ENCODE measurements around the gene ST3GAL5. TPM values are rescaled to one million over a fixed set of nuclear protein-coding genes. Genes with fewer than 3 reads are reported as not detected.

The ST3GAL5 gene
- total RNA-seq, 4 donors from 2014 or later, result 139 to 199 (median 156) TPM

GRCh38 chr2:85906748-85907147 is 18.0 kb upstream of the ST3GAL5 start:
- TF ChIP-seq POLR2A (IDR thresholded peaks at IDR 0.05), result no peak
- no peak for TF ChIP-seq CTCF (IDR thresholded peaks at IDR 0.05)
- 98 to 100% methylated on average over 3 of the region's 3 CpGs for WGBS, 2 donors
- Histone ChIP-seq H3K4me1 (peaks cover 47 to 82% of the 10 kb centered on the region in 2 donors), H3K4me3 (replicated peaks in 1 of 3) (no peak overlapping the region), H3K27ac (peak overlapping the region in 2 of 3 donors; percentile 92 to 96), H3K9me3 (no peaks in the 10 kb centered on the region), H3K27me3 (no peaks in the 10 kb centered on the region), H3K36me3 (no peaks in the 10 kb centered on the region)
- intact Hi-C loops (cut with DNase I), result loop anchor here (10.0 kb wide), 1 partner anchor 88 kb away; no protein-coding TSS in a partner anchor
- no peak for DNase-seq

DNA sequence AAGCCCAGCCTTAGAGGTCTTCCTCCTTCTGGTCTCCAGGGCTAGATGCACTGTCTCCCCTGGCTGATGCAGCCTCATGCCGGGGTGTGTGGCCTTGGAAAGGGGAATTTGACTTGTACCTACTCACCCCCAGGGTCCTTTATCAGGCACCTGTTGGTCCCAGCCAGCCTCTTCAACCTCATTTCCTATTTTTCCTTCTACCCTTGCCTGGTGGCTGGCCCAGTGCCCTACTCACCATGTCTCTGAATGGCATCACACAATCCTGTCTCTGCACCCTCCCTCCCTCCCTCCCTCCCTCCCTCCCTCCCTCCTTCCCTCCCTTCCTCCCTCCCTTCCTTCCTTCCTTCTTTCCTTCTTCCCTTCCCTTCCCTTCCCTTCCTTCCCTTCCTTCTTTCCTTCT is 17.1 kb upstream of the ST3GAL5 start:
- no peaks in the 10 kb centered on the region for H3K9me3 ChIP-seq
- intact Hi-C loops (cut with DNase I), result loop anchor here (10.0 kb wide), 1 partner anchor 89 kb away; no protein-coding TSS in a partner anchor
- no peak overlapping the region for H3K4me3 ChIP-seq (replicated peaks in 1 of 3)
- WGBS, 2 donors, result 77 to 92% methylated on average over 1 of the region's 1 CpG
- no peaks in the 10 kb centered on the region for H3K27me3 ChIP-seq
- H3K4me1 ChIP-seq, result peaks cover 44 to 76% of the 10 kb centered on the region in 2 donors
- H3K27ac ChIP-seq, result peak overlapping the region; percentile 92 to 96 (median 94)
- no peaks in the 10 kb centered on the region for H3K36me3 ChIP-seq
- no peak for DNase-seq
- TF ChIP-seq CTCF (IDR thresholded peaks at IDR 0.05) (no peak), POLR2A (IDR thresholded peaks at IDR 0.05) (no peak)

DNA sequence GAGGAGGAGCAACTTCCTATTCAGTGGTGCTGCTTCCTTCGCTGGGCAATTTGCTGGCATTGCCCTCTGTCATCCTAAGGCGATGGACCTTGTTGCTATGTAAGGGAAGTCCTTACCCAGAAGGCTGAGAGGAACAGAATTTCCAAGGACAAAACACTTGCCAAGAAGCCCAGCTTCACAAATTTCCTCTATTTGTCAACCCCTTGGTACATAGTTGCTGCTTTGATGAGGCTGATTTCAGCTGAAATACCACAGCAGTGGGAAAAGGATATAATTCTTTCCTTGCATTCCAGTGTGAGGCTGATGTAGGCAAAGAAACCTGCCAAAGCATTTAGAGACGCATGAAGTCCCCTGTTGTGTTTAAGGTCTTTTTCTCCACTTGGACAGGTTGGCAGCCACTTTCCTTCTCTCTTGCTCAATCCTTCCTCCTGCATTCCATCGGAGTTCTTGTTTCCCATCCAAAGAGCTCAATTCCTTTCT is 16.4 kb upstream of the ST3GAL5 start:
- DNase-seq, result peak; percentile 77 to 78
- Histone ChIP-seq H3K27ac (peak overlapping the region; percentile 92 to 96 (median 94)), H3K27me3 (no peaks in the 10 kb centered on the region), H3K4me1 (peaks cover 43 to 76% of the 10 kb centered on the region in 2 donors), H3K36me3 (no peaks in the 10 kb centered on the region), H3K9me3 (no peaks in the 10 kb centered on the region), H3K4me3 (replicated peaks in 1 of 3) (no peak overlapping the region)
- WGBS, 2 donors, result 15 to 18% methylated on average over 4 of the region's 4 CpGs
- intact Hi-C loops (cut with DNase I), result loop anchor here (10.0 kb wide), 1 partner anchor 90 kb away; no protein-coding TSS in a partner anchor
- TF ChIP-seq POLR2A (IDR thresholded peaks at IDR 0.05), result peak in 1 of 2 donors; percentile 61
- TF ChIP-seq CTCF (IDR thresholded peaks at IDR 0.05), result no peak

GRCh38 chr2:85903849-85904248 is 15.1 kb upstream of the ST3GAL5 start:
- Histone ChIP-seq H3K27me3 (no peaks in the 10 kb centered on the region), H3K36me3 (no peaks in the 10 kb centered on the region), H3K4me1 (peaks cover 51 to 77% of the 10 kb centered on the region in 2 donors), H3K27ac (peak overlapping the region; percentile 92 to 96 (median 94)), H3K9me3 (no peaks in the 10 kb centered on the region), H3K4me3 (replicated peaks in 1 of 3) (no peak overlapping the region)
- intact Hi-C loops (cut with DNase I), result loop anchor here (10.0 kb wide), 1 partner anchor 91 kb away; no protein-coding TSS in a partner anchor
- WGBS, 2 donors, result 92 to 95% methylated on average over 4 to 8 of the region's 8 CpGs
- TF ChIP-seq CTCF (IDR thresholded peaks at IDR 0.05) (no peak), POLR2A (IDR thresholded peaks at IDR 0.05) (no peak)
- no peak for DNase-seq

- Histone ChIP-seq H3K27me3 (no peaks in the 10 kb centered on the region), H3K4me3 (replicated peaks in 1 of 3) (no peak overlapping the region), H3K36me3 (no peaks in the 10 kb centered on the region), H3K27ac (peak overlapping the region; percentile 47 to 96 (median 89)), H3K9me3 (no peaks in the 10 kb centered on the region), H3K4me1 (peaks cover 53 to 77% of the 10 kb centered on the region in 2 donors)
- DNase-seq, result no peak
- intact Hi-C loops (cut with DNase I), result loop anchor here (10.0 kb wide), 1 partner anchor 92 kb away; no protein-coding TSS in a partner anchor
- WGBS, 2 donors, result 19 to 51% methylated on average over 2 of the region's 2 CpGs
- TF ChIP-seq POLR2A (IDR thresholded peaks at IDR 0.05) (no peak), CTCF (IDR thresholded peaks at IDR 0.05) (no peak)
Observed at GRCh38 chr2:85902496-85902895, 13.7 kb upstream of the ST3GAL5 start.
